Measurements from ENCODE around the gene ABCC3. TPM values are rescaled to one million over a fixed set of nuclear protein-coding genes. Genes with fewer than 3 reads are reported as not detected.
A peak's percentile ranks its signal among the peaks of the same experiment; 100 is the strongest.

Gene ABCC3
- total and polyA plus RNA-seq, 2 of the 8 experiments (the other 6 are each of a cell fraction or from before 2014, with no cell fraction given) = 0.35 to 0.37 TPM

DNA sequence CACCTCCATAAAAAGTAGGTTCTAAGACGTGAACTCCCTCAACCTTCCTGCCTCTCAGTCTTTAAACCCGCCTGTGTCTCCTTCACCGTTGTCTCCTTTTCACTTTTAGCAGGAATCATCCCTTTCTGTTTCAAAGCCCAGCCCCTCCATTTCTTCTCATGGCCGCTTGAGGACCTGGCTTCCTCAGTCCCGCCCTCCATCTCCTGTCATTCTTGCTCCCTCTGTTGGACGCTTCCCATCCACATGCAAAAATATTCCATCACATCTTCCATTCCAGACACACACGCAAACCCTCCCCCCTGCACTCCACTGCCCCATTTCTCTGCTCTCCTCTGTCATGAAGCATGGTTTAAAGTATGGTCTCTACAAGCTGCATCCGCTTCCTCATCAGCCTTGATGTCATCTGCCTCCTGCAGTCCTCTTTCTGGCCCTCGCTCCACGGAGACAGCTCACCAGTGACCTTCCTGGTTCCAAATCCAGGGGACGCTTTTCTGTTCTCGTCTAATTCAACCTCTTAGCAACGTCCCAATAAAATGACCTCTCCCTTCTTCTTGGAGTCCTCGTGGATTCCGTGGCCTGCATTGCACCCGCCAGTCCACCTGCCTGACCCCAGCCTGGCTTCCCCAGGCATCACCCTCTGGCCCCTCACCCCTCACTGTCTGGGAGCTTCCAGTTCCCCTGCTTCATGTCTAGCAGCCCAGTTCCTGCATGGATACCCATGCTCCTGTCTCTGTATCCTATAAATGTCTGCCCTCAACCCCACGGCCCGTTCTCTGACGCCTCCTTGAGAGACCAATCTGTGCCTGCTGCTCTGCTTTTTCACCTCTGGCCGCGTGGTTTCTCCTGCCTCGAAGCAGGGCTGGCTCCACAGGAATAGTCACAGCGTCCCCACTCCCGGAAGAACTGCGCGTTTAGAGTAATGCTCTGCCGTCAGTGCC lies 46.9 kb downstream of the ABCC3 start (continued):
- TF ChIP-seq YY1 (IDR thresholded peaks at IDR 0.05; ENCODE audit: low read depth, low read length) (0 out of 2 replicates have a peak, but pooled peaks have one; percentile 9), RFX5 (IDR thresholded peaks at IDR 0.05; ENCODE audit: borderline replicate concordance, low read depth, low read length) (no peak), RAD21 (IDR thresholded peaks at IDR 0.05 in 1 of 2, conservative IDR thresholded peaks at IDR 0.05 in 1 of 2; ENCODE audit: low read depth in 2 of 2, low read length in 2 of 2) (peak; percentile 37 to 51), JUND (IDR thresholded peaks at IDR 0.05; ENCODE audit: low read length) (no peak), ASH2L (IDR thresholded peaks at IDR 0.05; ENCODE audit: low read length) (no peak)

All from H1 (cell line).